Measurements from ENCODE around the gene CDSN.

Gene CDSN

GRCh38 chr6:31118178-31118577 lies 2.1 kb downstream of the CDSN start:
- no peaks in the 10 kb centered on the region for H3K9me3 ChIP-seq (ENCODE audit: insufficient read depth, low read depth, low read length)
- no peaks in the 10 kb centered on the region for H4K20me1 ChIP-seq (ENCODE audit: insufficient read depth, low read length, poor library complexity, severe bottlenecking)
- TF ChIP-seq CTCF (conservative IDR thresholded peaks at IDR 0.05; ENCODE audit: low read length) (no peak), EZH2phosphoT487 (IDR thresholded peaks at IDR 0.05; ENCODE audit: borderline replicate concordance) (no peak)
- no peaks in the 10 kb centered on the region for H3K4me1 ChIP-seq (ENCODE audit: insufficient read depth, low read length, poor library complexity, severe bottlenecking)
- no peaks in the 10 kb centered on the region for H3F3A ChIP-seq (ENCODE audit: low read depth)
- H3K36me3 ChIP-seq (ENCODE audit: insufficient read depth, low read length) = no peaks in the 10 kb centered on the region
- no peak overlapping the region for H3K9ac ChIP-seq (ENCODE audit: low read depth, low read length, poor library complexity, severe bottlenecking)
- no peaks in the 10 kb centered on the region for H3K9me2 ChIP-seq (replicated peaks; ENCODE audit: low read depth, low read length)
- no peaks in the 10 kb centered on the region for H3K27me3 ChIP-seq (ENCODE audit: insufficient read depth, low read length, poor library complexity, severe bottlenecking)
- H3K4me2 ChIP-seq (ENCODE audit: low read depth, low read length, poor library complexity, severe bottlenecking) = no peak overlapping the region
- no peak overlapping the region for H3K4me3 ChIP-seq (ENCODE audit: low read length, poor library complexity, severe bottlenecking)
- no peaks in the 10 kb centered on the region for H3K79me2 ChIP-seq (ENCODE audit: insufficient read depth, low read length)
- no peak overlapping the region for H2AFZ ChIP-seq (ENCODE audit: low read length)

- H4K20me1 ChIP-seq (ENCODE audit: insufficient read depth, low read length, poor library complexity, severe bottlenecking) = no peaks in the 10 kb centered on the region
- no peaks in the 10 kb centered on the region for H3K36me3 ChIP-seq (ENCODE audit: insufficient read depth, low read length)
- no peaks in the 10 kb centered on the region for H3K79me2 ChIP-seq (ENCODE audit: insufficient read depth, low read length)
- no peaks in the 10 kb centered on the region for H3F3A ChIP-seq (ENCODE audit: low read depth)
- H3K9me3 ChIP-seq (ENCODE audit: insufficient read depth, low read depth, low read length) = no peaks in the 10 kb centered on the region
- no peaks in the 10 kb centered on the region for H3K4me1 ChIP-seq (ENCODE audit: insufficient read depth, low read length, poor library complexity, severe bottlenecking)
- H2AFZ ChIP-seq (ENCODE audit: low read length) = no peak overlapping the region
- no peaks in the 10 kb centered on the region for H3K27me3 ChIP-seq (ENCODE audit: insufficient read depth, low read length, poor library complexity, severe bottlenecking)
- no peaks in the 10 kb centered on the region for H3K9me2 ChIP-seq (replicated peaks; ENCODE audit: low read depth, low read length)
- TF ChIP-seq EZH2phosphoT487 (IDR thresholded peaks at IDR 0.05; ENCODE audit: borderline replicate concordance) (no peak), CTCF (conservative IDR thresholded peaks at IDR 0.05; ENCODE audit: low read length) (no peak)
- no peak overlapping the region for H3K9ac ChIP-seq (ENCODE audit: low read depth, low read length, poor library complexity, severe bottlenecking)
- H3K4me3 ChIP-seq (ENCODE audit: low read length, poor library complexity, severe bottlenecking) = no peak overlapping the region
- H3K4me2 ChIP-seq (ENCODE audit: low read depth, low read length, poor library complexity, severe bottlenecking) = no peak overlapping the region
Measured at GRCh38 chr6:31116661-31117385, 3.4 kb downstream of the CDSN start.

DNA sequence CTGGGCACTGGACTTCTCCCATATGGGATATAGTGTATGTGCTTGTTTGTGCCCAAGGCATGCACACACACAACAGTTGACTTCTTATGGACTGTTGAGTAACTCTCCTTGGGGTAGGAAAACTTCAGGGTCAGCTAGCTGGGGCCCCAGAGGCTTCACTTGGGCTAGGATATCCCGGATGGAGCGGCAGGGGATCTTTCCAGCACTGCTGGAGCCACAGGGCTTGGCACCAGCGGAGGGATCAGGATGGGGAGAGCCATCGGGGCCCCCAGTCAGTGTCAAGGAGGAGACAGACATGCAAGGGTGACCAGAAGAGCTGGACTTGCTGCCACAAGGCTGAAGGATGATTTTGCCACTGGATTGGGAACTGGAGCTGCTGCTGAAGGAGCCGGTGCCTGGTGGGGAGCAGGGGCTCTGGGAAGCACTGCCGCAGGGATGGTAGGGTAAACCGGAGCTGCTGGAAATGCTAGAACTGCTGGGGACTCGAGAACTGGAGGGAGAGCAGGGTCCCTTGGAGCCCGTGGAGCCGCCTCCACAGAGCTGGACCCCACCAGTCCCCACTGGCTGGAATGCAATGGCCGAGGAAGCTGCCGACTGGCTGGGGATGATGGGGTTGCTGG lies 4.2 kb downstream of the CDSN start:
- Histone ChIP-seq H3F3A (ENCODE audit: low read depth) (no peaks in the 10 kb centered on the region), H3K4me2 (ENCODE audit: low read depth, low read length, poor library complexity, severe bottlenecking) (no peak overlapping the region), H3K9me2 (replicated peaks; ENCODE audit: low read depth, low read length) (no peaks in the 10 kb centered on the region), H4K20me1 (ENCODE audit: insufficient read depth, low read length, poor library complexity, severe bottlenecking) (no peaks in the 10 kb centered on the region), H3K4me3 (ENCODE audit: low read length, poor library complexity, severe bottlenecking) (no peak overlapping the region), H3K9me3 (ENCODE audit: insufficient read depth, low read depth, low read length) (no peaks in the 10 kb centered on the region), H3K4me1 (ENCODE audit: insufficient read depth, low read length, poor library complexity, severe bottlenecking) (no peaks in the 10 kb centered on the region), H3K27me3 (ENCODE audit: insufficient read depth, low read length, poor library complexity, severe bottlenecking) (no peaks in the 10 kb centered on the region), H3K79me2 (ENCODE audit: insufficient read depth, low read length) (no peaks in the 10 kb centered on the region), H3K36me3 (ENCODE audit: insufficient read depth, low read length) (no peaks in the 10 kb centered on the region), H2AFZ (ENCODE audit: low read length) (no peak overlapping the region), H3K9ac (ENCODE audit: low read depth, low read length, poor library complexity, severe bottlenecking) (no peak overlapping the region)
- TF ChIP-seq EZH2phosphoT487 (IDR thresholded peaks at IDR 0.05; ENCODE audit: borderline replicate concordance) (no peak), CTCF (conservative IDR thresholded peaks at IDR 0.05; ENCODE audit: low read length) (no peak)

All from Loucy (cell line).